HG03342 (cell line): Measurements from ENCODE around the gene TIAM2.
"Not testable (repeated sequence)": the region's sequence is repeated elsewhere in the genome, so short reads cannot be mapped to it uniquely, and the experiment has no call there.

Experiments
- ATAC-seq: cut with Tn5 transposase; IDR thresholded peaks from one replicate; pipeline ENCODE4 v1.9.1; 2021; ENCODE audit warnings: mild to moderate bottlenecking, moderate library complexity; ENCODE audit not compliant: unreplicated experiment

The TIAM2 gene

GRCh38 chr6:155090166-155090565, 95.1 kb downstream of the TIAM2 start:
- ATAC-seq = no peak

- ATAC-seq = no peak
These were observed 96.6 kb downstream of the TIAM2 start for GRCh38 chr6:155091756-155092155.

- no peak for ATAC-seq
These were observed 98.3 kb downstream of the TIAM2 start for GRCh38 chr6:155093430-155093829.

- no peak for ATAC-seq
These were observed 105.0 kb downstream of the TIAM2 start for GRCh38 chr6:155100087-155100486.

GRCh38 chr6:155100591-155100990, 105.5 kb downstream of the TIAM2 start:
- no peak for ATAC-seq

GRCh38 chr6:155103083-155103645, 108.0 kb downstream of the TIAM2 start:
- not testable (repeated sequence) for ATAC-seq

GRCh38 chr6:155103816-155104366, 108.8 kb downstream of the TIAM2 start:
- no peak for ATAC-seq

- ATAC-seq = no peak
These were observed 111.5 kb downstream of the TIAM2 start for GRCh38 chr6:155106456-155107115.

GRCh38 chr6:155107432-155108069, 112.4 kb downstream of the TIAM2 start:
- no peak for ATAC-seq

- ATAC-seq = no peak
These were observed 113.1 kb downstream of the TIAM2 start for GRCh38 chr6:155108070-155108820.

GRCh38 chr6:155110721-155111120, 115.6 kb downstream of the TIAM2 start:
- ATAC-seq = no peak

GRCh38 chr6:155112757-155113156, 117.6 kb downstream of the TIAM2 start:
- ATAC-seq = no peak

GRCh38 chr6:155115893-155116570, 120.9 kb downstream of the TIAM2 start:
- ATAC-seq = no peak

- ATAC-seq = no peak
These were observed 121.4 kb downstream of the TIAM2 start for GRCh38 chr6:155116571-155116910.

GRCh38 chr6:155117256-155117655, 122.1 kb downstream of the TIAM2 start:
- ATAC-seq = no peak

- no peak for ATAC-seq
These were observed 122.7 kb downstream of the TIAM2 start for GRCh38 chr6:155117785-155118184.

GRCh38 chr6:155119201-155119600, 124.1 kb downstream of the TIAM2 start:
- ATAC-seq = not testable (repeated sequence)

- ATAC-seq = no peak
These were observed 124.9 kb downstream of the TIAM2 start for GRCh38 chr6:155120034-155120433.

- ATAC-seq = no peak
These were observed 126.2 kb downstream of the TIAM2 start for GRCh38 chr6:155121294-155121693.

- ATAC-seq = no peak
These were observed 126.6 kb downstream of the TIAM2 start for GRCh38 chr6:155121699-155122098.
